Posterior vena cava (tissue), 2 donors: ENCODE data around the gene DOCK4. TPM values are rescaled to one million over a fixed set of nuclear protein-coding genes. Genes with fewer than 3 reads are reported as not detected.
"Not testable (repeated sequence)": the region's sequence is repeated elsewhere in the genome, so short reads cannot be mapped to it uniquely, and the experiment has no call there.

Experiments
- DNase-seq: peaks from one replicate; pipeline ENCODE4 v3.0.0-alpha.2; 2020; ENCODE audit warnings: low spot score
- intact Hi-C, 2 donors: fragments of 100-400 bp; cut with DNase I; formaldehyde crosslinking; loops; one replicate each; pipeline versions ENCODE4 v1.14.1 to v1.14.2; 2022 to 2023
- total RNA-seq, 2 donors: library from RNA; stranded (reverse); fragmentation: NEBNext Ultra II Directional; extraction: Animal tissue kit (Norgen Biotek cat#: 25700); gene quantifications; one replicate each; pipeline ENCODE4 v1.2.1, GENCODE V29; 2021
- donor health status: DM: yes; HTN: yes; CAD: no.
- donor health status: DM: yes; HTN: yes; CAD: no.

DOCK4 gene
- total RNA-seq, 2 donors from 2014 or later = 26.1 TPM

DNA sequence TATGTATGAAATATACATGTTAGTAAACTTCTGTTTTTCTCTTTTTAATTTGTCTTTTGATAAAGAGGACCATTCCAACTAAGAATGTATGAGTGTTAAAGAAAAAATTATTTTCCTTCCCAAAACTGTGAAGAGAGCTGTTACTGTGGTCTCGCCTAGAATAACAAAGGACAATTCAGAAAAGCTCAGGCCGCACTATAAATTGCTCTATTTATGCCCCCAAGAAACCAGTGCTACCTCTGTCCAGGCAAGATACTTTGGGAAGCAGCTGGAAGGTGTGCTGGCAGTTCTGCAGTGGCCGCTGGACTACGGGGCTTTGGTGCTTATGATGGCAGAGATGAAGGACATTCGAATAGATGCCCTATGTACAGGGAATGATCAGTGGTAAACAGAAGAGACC is 252.1 kb downstream of the DOCK4 start:
- DNase-seq = no peak
- intact Hi-C loops = no loop called here

DNA sequence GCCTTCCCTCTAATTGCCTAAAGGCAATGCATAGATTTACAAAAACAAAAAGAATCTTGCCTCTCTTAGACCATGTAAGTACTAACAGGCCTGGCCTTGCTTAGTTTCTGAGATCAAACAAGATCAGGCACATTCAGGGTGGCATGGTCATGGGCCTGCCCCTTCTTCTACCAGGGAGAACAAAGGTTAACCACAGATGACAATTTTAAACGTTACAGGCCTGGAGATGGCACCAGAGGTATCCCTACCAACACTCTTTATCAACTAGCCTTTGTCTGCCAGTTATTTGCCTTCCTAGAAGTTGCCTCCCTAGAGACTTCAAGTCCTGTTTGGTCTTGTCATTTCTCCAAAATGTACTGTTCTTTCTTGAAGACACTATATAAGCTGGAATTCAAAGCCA is 252.6 kb downstream of the DOCK4 start:
- DNase-seq = no peak
- intact Hi-C loops = no loop called here

GRCh38 chr7:111952783-111953182 is 253.4 kb downstream of the DOCK4 start:
- intact Hi-C loops = no loop called here
- no peak for DNase-seq

GRCh38 chr7:111951052-111951451 is 255.1 kb downstream of the DOCK4 start:
- no peak for DNase-seq
- intact Hi-C loops = no loop called here

- no peak for DNase-seq
- intact Hi-C loops = no loop called here
Observed at GRCh38 chr7:111942450-111943081, 263.6 kb downstream of the DOCK4 start.

DNA sequence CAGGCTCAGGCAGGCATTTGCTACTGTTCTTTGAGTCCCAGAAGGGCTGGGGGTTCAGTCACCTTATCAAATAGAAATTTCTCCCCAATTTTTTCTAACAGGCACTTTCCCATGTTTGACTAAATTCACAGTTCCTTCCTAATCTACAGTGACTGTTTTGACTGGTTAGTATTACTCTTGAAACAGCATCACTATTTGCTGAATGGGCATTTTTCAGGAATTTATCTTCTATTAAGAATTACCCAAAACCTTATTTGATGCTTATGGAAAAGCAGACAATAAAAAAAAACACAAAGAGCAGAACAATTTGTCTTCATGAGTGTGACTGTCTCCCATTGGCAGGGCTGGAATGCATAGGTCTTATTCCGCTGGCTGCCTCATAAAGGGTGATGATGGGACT is 269.0 kb downstream of the DOCK4 start:
- no peak for DNase-seq
- intact Hi-C loops = no loop called here

GRCh38 chr7:111933609-111934008 is 272.6 kb downstream of the DOCK4 start:
- intact Hi-C loops = no loop called here

GRCh38 chr7:111931958-111932357 is 274.2 kb downstream of the DOCK4 start:
- DNase-seq = no peak
- intact Hi-C loops = no loop called here

More at GRCh38 chr7:111933609-111934008, 272.6 kb downstream of the DOCK4 start:
- DNase-seq = no peak

DNA sequence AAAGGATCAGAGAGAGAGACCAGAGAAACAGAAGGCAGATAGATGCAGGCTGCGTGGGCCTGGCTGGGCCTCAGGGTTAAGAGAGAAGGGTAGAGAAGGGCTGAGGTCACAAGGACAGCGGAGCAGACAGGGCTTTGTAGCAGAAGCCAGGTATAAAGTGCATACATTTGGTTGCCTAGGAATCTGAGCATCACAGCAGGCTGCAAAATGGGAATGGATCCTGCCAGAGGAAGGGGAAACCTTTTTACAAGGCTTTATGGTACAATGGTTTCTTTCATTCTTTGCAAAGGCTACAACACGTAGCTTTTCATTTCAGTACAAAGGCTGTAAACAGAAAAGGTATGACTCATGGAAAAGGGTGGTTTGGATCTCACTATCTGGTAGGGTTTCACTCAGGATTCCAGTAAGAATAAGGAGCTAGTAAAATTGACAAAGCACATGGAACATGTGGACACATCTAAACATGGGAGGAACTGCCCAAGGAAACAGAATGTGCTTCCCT is 275.1 kb downstream of the DOCK4 start:
- intact Hi-C loops = no loop called here
- DNase-seq = no peak

- no peak for DNase-seq
- intact Hi-C loops = no loop called here
Observed at GRCh38 chr7:111929264-111929663, 276.9 kb downstream of the DOCK4 start.

DNA sequence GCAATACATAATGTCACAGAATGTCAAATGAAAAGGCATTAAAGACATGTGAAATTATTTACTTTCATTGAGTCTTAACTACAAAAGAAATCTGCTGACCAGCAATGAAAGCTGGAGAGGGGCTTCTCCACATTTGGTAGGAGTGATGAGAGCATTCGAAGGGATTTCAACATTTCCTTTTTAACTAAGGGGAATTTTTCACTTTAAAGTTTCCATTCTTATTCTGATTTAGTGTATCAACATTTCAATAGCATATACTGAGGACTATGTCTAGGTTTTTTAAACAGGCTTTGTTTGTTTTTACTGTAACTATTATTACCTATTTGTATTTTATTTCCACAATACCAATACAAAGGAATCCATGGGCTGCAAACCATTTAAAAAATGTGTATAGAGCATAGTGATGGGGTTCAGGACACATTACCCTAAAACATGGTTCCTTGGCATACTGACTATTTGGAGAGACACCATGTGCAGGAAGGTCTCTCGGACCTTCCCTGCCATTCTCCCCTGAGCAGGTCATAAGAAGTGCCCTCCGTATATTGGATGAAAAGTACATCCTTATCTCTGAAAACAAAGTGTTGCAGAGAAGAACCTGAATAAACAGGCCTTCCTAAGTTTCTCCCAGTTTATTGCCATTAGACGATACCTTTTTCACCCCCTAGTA is 278.7 kb downstream of the DOCK4 start:
- intact Hi-C loops = no loop called here
- DNase-seq = no peak

DNA sequence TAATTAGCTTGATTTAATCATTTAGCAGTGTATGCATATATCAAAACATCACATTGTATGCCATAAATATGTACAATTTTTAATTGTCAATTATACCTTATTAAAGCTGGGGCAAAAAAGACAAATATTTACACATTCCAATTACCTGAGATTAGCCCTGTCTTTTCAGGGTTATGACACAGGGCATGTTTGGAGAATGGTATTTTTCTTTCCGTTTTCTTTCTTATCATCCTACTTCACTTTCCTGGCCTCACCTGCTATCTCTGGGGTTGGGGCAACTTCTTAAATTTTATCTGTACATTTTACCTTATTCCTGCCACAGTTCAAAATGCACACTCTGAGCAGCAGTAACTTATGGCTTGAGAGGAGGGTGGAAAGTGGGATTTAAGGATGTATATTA is 285.9 kb downstream of the DOCK4 start:
- DNase-seq = no peak
- intact Hi-C loops = no loop called here

DNA sequence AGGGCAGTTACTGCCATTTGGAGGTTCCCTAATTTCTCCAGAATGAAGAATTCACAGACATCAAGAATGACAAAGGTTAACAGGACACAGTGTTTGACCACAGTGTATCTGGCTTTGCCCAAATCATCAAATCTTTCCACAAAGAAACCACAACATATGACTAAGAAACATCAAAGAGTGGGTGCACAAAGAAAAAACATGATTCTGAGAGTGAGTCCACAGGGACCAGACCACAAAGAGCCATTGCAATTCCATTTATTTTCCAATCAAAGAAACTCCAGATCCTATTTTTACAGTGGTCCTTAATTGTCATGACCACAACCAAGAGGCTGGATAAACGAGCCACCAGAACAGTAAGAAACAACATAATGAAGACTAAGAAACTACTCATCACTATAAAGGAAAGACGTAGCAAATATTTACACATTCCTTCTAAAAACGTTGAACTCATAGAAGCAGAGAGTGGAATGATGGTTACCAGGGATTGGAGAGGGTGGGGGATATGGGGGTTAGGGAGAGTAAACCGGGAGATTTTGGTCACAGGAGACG is 286.5 kb downstream of the DOCK4 start:
- no peak for DNase-seq
- intact Hi-C loops = no loop called here

DNA sequence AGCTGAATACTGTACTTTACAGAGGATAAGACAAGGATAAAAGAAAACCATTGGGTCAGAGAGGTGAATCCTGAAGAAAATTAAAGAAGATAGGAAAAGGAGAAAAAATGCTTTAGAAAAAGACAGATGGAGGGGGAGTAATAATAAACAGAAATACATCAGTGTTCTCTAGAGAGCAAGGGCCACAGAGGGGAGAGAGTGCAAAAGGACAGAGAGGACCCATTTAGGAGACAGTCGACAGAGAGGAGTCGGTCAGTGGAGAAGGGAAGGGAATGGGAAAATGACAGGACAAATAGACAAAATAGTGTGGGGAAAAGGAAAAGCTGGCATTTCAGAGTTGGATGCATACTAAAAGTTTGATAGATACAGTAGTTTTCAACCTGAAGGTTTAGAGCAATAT is 287.0 kb downstream of the DOCK4 start:
- DNase-seq = no peak
- intact Hi-C loops = no loop called here

DNA sequence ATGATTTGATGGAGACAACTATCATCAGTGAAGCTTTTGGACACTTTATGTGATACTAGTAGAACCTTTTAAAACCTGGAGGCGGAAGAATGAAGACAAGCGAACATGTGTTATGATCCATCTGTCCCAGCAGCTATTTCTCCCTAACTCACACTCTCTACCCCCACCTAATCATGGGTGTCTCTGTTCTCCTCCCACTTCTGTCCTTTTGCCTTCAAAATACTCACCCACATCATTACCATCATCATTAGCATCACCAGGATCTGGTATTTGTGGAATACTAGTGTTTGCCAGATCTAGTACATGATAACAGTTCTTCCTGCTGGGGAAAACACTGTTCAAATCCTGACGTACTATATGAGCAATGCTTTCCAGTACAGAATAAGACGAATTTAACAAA is 287.7 kb downstream of the DOCK4 start:
- no peak for DNase-seq
- intact Hi-C loops = no loop called here

- intact Hi-C loops, DNase-seq: not testable (repeated sequence)
Observed at GRCh38 chr7:111917404-111917803, 288.8 kb downstream of the DOCK4 start.

- DNase-seq = no peak
- intact Hi-C loops = no loop called here
Observed at GRCh38 chr7:111914291-111914690, 291.9 kb downstream of the DOCK4 start.

DNA sequence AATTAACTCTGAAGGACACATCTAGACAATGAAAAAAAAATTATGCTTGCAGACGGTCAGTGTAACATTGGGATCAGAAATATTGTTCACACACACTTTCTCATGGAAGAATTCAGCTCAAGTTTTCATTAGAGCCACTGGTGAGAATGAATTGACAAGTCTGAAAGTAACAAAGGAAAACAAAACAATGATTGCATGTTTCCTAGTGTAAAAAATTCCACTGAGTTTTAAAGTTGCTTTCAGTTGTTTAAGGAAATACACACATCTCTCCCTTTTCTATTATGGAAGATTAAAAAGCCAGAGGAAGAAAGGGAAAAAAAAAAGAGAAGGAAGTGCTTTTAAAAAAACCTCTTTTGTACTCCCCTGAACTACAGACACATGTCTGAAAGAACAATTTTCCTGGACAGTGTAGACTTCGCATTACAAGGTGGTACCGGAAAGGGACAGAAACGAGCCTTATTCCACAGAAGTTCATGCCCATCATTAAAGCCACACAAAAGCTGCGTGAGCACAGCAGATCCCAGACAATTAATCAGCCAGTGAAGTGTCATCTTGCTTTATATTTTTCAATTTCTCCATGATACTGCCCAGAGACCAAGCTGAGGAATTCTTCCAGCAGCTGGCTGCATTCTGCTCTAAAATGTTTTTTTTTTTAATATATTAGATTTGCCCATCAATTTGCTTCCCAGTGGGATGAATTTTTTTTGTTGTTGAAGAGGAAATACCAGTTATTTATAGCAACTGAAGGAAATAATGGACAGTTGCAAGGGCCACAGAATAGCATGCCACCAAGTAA is 294.8 kb downstream of the DOCK4 start:
- intact Hi-C loops = no loop called here
- no peak for DNase-seq

- no peak for DNase-seq
- intact Hi-C loops = no loop called here
Observed at GRCh38 chr7:111910656-111911055, 295.5 kb downstream of the DOCK4 start.

GRCh38 chr7:111908673-111909072 is 297.5 kb downstream of the DOCK4 start:
- DNase-seq, intact Hi-C loops: not testable (repeated sequence)
